GM10248 (cell line): ENCODE measurements around the gene SEMA3C.

Experiments
- CTCF ChIA-PET: fragments of 300-600 bp; sonication (Branson Sonifier 250); formaldehyde crosslinking; extraction: SDS; loops from one replicate; lab custom pipeline; 2021; ENCODE audit warnings: antibody characterized with exemption; lab: Yijun Ruan, JAX
- POLR2A ChIA-PET: fragments of 350-650 bp; sonication (Branson Sonifier 250); formaldehyde crosslinking; extraction: SDS; loops from one replicate; lab custom pipeline; 2020; ENCODE audit warnings: antibody characterized with exemption; lab: Yijun Ruan, JAX
- DNase-seq: peaks from one replicate; pipeline ENCODE4 v3.0.0; 2012; ENCODE audit errors: extremely low spot score
- TF ChIP-seq, protein P1 (sequence below): IDR thresholded peaks from 2 replicates; pipeline ENCODE4 v1.5.1; 2012; ENCODE audit warnings: mild to moderate bottlenecking, low read depth; ENCODE audit errors: extremely low read depth, missing control alignments, control extremely low read depth

SEMA3C gene

DNA sequence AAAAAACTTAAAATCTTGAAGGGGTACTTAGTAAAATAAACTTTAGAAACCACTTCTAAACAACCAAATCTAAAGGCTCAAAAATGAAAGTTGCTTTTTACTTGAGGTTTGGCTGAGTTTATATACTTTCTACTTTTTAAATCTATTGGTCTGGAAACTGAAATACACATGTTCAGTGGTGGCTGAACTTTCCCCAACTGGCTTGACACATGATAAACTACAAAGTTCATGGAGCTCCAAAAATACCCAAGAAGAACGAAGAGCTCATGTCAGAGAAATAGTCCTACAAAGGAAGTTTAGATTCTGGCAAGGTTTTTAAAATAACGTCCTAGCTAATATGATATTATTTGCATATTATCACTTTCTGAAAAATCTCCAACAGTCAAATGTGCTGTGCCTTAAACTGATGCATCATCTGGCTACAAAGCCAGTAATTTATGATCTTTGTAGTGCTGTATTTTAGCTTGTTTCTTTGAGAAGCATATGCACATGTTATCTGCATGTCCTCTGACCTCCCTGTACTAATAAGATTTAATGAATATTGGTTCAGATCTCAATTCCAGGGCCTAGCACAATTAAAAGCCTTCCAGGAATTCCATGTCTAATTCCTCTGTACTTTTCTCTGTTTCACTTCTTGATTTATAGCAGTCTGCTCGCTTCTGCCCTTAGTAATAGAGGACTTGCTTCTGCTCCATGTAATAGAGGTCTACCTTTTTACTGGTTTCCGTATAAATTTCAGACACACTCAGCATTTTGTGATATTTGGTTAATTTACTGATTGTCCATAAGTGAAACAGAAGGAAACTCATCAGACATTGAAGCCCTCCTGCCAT lies 28.2 kb downstream of the SEMA3C start:
- DNase-seq = no peak
- TF ChIP-seq, protein P1, sequence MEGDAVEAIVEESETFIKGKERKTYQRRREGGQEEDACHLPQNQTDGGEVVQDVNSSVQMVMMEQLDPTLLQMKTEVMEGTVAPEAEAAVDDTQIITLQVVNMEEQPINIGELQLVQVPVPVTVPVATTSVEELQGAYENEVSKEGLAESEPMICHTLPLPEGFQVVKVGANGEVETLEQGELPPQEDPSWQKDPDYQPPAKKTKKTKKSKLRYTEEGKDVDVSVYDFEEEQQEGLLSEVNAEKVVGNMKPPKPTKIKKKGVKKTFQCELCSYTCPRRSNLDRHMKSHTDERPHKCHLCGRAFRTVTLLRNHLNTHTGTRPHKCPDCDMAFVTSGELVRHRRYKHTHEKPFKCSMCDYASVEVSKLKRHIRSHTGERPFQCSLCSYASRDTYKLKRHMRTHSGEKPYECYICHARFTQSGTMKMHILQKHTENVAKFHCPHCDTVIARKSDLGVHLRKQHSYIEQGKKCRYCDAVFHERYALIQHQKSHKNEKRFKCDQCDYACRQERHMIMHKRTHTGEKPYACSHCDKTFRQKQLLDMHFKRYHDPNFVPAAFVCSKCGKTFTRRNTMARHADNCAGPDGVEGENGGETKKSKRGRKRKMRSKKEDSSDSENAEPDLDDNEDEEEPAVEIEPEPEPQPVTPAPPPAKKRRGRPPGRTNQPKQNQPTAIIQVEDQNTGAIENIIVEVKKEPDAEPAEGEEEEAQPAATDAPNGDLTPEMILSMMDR = no peak
- CTCF ChIA-PET = no interaction called here
- POLR2A ChIA-PET = no interaction called here

DNA sequence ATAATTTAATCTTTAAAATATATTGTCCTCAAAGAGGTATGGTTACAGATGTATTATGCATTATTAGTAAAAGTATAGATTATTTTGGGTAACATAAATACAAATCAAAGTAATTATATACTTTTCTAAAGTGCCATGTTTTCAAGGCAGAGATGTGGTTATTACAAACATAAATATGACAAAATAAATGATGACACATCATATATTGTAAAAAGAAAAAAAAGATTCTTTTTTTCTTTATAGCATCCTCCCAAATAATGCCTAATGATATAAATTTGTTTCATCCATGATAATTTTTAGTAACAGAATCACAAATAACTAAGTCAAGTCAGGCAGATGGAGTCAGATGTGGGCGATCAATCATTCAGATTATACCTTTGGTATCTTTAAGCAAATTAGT lies 29.3 kb downstream of the SEMA3C start:
- DNase-seq = no peak
- ChIA-PET POLR2A (no interaction called here), CTCF (no interaction called here)
- TF ChIP-seq, protein P1 = no peak

DNA sequence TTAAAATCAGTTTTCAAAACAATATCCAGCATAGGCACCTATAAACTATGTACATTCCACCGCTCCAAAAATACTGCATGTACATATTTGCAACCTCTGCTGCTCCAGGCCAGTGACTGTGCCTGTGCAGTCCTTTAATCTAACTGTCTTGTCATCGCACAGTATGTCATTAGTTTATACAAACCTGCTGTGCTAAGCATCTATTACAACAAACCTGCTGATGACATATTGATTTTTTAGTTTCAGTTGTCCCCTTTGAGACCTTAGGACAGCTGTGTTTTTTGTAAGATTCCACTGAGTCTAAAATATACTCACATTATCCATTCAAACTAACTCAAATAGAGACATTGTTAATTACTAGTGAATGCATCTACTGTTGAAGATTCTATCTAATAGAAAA lies 33.1 kb downstream of the SEMA3C start:
- ChIA-PET POLR2A (no interaction called here), CTCF (no interaction called here)
- TF ChIP-seq, protein P1 = no peak
- DNase-seq = no peak

DNA sequence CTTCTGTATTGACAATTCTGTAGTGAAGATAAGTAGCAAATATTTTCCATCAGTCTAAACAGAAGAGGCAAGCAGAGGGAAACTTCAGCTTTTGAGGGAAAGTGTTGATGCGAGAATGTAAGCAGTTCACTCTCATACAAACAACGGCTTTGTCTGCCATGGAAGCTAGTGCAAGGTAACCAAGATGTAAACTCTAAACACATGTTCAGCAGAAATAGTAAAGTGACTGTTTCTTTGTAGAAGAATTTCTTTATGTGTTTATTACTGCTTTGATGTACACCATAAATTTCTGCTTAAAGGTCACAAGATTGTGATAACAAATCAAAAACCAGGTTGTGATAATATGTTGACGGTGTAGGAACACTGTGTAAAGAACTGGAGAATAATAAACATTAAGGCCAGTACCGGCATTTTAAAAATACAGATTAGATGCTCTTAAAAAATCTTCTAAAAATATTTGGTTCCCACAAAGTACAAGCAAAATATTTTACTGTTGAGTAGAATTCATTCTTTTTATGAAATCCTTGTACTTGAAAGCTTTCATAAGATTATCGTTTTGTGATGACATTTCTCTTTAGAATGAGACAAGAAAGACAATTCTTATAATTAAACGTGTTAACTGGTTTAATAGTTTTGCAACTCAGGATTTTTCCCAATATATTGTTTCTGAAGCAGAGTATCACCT lies 34.2 kb downstream of the SEMA3C start:
- no peak for DNase-seq
- CTCF ChIA-PET = no interaction called here
- POLR2A ChIA-PET = no interaction called here
- TF ChIP-seq, protein P1 = no peak

DNA sequence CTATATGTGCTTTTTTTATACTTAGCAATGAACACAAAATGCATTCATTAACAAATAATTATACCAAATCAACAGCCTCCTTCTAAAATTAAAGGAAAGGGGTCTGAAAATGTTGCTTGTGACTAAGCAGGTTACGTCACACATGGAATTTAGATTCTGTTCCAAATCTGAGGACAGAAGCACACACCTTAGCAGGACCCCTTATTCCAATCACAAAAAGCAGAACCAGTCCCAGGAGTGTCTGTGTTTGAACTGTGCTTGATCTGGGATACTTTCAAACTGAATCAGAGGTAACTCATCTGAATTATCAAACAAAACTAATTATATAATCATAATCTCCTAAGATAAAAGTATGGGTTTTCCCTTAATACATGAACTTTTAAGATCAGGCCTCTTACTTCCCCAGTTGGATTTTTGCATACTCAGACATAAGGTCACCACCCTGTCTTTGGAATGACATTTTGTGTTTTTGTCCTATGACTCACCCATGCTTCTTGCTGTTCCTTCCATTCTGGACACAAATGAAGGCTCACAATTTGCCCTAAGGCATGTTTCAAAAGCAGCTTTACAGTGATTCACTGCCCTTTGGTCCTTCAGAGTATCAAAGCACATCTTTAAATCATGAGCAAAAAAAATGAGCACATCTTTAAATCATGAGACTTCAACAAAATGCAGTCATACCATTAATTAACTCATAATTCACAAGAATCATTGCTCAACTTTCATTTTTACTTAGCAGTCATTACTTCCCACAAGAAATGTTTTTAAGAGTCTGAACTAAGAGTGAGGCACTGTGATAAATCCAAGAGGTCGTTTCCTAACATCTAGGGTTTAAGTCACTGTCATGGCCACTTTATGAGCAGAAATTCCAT lies 35.5 kb downstream of the SEMA3C start:
- TF ChIP-seq, protein P1 = no peak
- CTCF ChIA-PET = interaction anchor here (1.2 kb wide), 1 partner anchor 13 kb away, joined by 5 read pairs; no protein-coding TSS in a partner anchor
- POLR2A ChIA-PET = no interaction called here
- DNase-seq = no peak
